Breast epithelium (tissue), 4 donors: ENCODE measurements around the gene SLC5A12. TPM values are rescaled to one million over a fixed set of nuclear protein-coding genes. Genes with fewer than 3 reads are reported as not detected.

Source experiments
- DNase-seq, 2 donors: peaks; one replicate each; pipeline ENCODE4 v3.0.0-alpha.2; 2019; ENCODE audit warnings: low spot score in 2 of 2
- H3K27ac ChIP-seq, 2 donors: fragments of 200-600 bp; sonication (generic) in 1 of 2; one replicate each; pipeline ENCODE4 v1.5.1; 2016 to 2019; ENCODE audit warnings: mild to moderate bottlenecking in 1 of 2
- H3K27me3 ChIP-seq, 2 donors: fragments of 200-600 bp; sonication (generic) in 1 of 2; one replicate each; pipeline versions ENCODE4 v1.5.1 to v1.6.0; 2017 to 2019; ENCODE audit warnings: control low read depth in 1 of 2, mild to moderate bottlenecking in 1 of 2
- H3K36me3 ChIP-seq: fragments of 200-600 bp; one replicate; pipeline ENCODE4 v1.5.1; 2019
- H3K4me1 ChIP-seq, 2 donors: fragments of 200-600 bp; sonication (generic); one replicate each; pipeline ENCODE4 v1.5.1; 2016 to 2019; ENCODE audit warnings: control low read depth in 1 of 2
- H3K4me3 ChIP-seq, 3 donors: fragments of 200-600 bp; sonication (generic); 1 replicate in 2 of 3; 2 replicates in 1 of 3; pipeline ENCODE4 v1.5.1; 2016 to 2019; ENCODE audit warnings: mild to moderate bottlenecking in 3 of 3, moderate library complexity in 2 of 3
- H3K9me3 ChIP-seq, 2 donors: fragments of 200-600 bp; sonication (generic) in 1 of 2; one replicate each; pipeline ENCODE4 v1.5.1; 2016 to 2019; ENCODE audit warnings: control low read depth in 1 of 2
- POLR2A ChIP-seq: fragments of 450-650 bp; IDR thresholded peaks from one replicate; pipeline ENCODE4 v1.6.1; 2016; ENCODE audit warnings: antibody characterized with exemption, mild to moderate bottlenecking, moderate library complexity
- POLR2AphosphoS5 ChIP-seq, 3 donors: sonication (generic); formaldehyde crosslinking; IDR thresholded peaks; one replicate each; pipeline ENCODE4 v1.6.1; 2017; ENCODE audit warnings: antibody characterized with exemption in 3 of 3
- intact Hi-C: fragments of 100-400 bp; cut with DNase I; formaldehyde crosslinking; loops from one replicate; pipeline ENCODE4 v1.15.1; 2023; ENCODE audit warnings: low total_unique reads
- total RNA-seq, 3 donors: library from RNA; depleted of rRNA; stranded (reverse); fragments of >200 nt; gene quantifications; one replicate each; pipeline ENCODE4 v1.1.0, GENCODE V29; 2016
- TF ChIP-seq, protein P1 (sequence below), 3 donors: fragments of 450-650 bp; IDR thresholded peaks; one replicate each; pipeline ENCODE4 v1.5.1; 2016 to 2017; ENCODE audit warnings: antibody characterized with exemption in 3 of 3, mild to moderate bottlenecking in 3 of 3, moderate library complexity in 3 of 3

Gene SLC5A12
- total RNA-seq, 3 donors from 2014 or later, result not detected

DNA sequence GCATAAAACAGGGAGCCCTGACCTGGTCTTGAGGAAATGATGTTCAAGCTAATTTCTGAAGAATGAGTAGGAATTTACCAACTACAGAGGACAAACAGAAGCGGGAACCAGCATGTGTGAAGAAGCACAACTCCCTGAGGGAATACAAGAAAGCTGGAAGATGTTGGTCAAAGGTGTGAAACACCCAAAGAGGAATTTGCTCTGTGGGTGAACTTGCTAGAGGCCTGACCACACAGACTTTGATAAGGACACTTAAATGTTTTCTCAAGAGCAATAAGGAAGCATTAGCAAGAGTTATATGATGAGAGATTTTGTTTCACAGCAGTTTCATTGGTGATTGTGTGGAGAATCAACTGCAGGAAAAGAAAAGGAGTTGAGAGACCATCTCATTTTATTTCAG, 17.6 kb downstream of the SLC5A12 start:
- H3K4me1 ChIP-seq, result no peaks in the 10 kb centered on the region
- H3K9me3 ChIP-seq, result no peaks in the 10 kb centered on the region
- no peak overlapping the region for H3K4me3 ChIP-seq
- DNase-seq, result no peak
- no peak overlapping the region for H3K27ac ChIP-seq
- H3K27me3 ChIP-seq, result no peaks in the 10 kb centered on the region
- intact Hi-C loops, result no loop called here
- no peaks in the 10 kb centered on the region for H3K36me3 ChIP-seq
- TF ChIP-seq, protein P1, sequence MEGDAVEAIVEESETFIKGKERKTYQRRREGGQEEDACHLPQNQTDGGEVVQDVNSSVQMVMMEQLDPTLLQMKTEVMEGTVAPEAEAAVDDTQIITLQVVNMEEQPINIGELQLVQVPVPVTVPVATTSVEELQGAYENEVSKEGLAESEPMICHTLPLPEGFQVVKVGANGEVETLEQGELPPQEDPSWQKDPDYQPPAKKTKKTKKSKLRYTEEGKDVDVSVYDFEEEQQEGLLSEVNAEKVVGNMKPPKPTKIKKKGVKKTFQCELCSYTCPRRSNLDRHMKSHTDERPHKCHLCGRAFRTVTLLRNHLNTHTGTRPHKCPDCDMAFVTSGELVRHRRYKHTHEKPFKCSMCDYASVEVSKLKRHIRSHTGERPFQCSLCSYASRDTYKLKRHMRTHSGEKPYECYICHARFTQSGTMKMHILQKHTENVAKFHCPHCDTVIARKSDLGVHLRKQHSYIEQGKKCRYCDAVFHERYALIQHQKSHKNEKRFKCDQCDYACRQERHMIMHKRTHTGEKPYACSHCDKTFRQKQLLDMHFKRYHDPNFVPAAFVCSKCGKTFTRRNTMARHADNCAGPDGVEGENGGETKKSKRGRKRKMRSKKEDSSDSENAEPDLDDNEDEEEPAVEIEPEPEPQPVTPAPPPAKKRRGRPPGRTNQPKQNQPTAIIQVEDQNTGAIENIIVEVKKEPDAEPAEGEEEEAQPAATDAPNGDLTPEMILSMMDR (IDR thresholded peaks at IDR 0.05), result no peak
- no peak for TF ChIP-seq POLR2A
- TF ChIP-seq POLR2AphosphoS5 (IDR thresholded peaks at IDR 0.05), result no peak

DNA sequence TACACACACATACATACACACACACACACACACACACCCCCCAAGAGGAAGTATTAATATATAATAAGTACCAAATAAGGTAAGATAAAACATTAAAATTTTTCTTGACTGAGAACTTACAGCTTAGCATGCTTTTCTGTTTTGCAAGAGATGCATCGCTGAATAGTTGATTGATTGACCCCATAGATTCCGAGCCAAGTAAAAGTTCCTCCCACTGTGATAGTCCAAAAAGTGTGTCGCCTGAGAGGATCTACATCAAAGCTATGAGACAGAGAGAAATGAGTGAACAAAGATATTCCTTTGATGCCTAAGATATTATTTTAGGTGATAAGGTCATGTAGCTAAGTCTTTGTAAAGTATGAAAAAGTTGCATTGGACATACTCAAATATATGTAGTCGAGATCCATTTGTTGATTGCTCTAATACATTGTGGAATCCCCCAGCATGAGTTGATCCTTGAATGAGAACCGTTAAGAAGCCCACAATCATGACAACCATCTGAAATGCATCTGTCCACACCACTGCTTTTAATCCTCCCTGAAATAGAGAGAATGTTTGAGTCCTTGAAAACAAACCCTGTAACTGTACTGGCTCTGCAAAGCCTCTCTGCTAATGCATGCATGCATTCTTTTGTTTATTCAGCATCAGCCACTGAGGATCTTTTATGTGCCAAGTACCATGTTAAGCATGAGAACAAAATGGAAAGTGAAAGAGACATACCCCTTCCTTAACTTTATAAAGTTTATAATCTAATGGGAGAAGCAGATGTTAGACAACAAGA, 18.3 kb downstream of the SLC5A12 start:
- TF ChIP-seq POLR2A, result no peak
- no peak for TF ChIP-seq POLR2AphosphoS5 (IDR thresholded peaks at IDR 0.05)
- TF ChIP-seq, protein P1 (IDR thresholded peaks at IDR 0.05), result no peak
- H3K27ac ChIP-seq, result no peak overlapping the region
- no peaks in the 10 kb centered on the region for H3K36me3 ChIP-seq
- no peak for DNase-seq
- no peaks in the 10 kb centered on the region for H3K4me1 ChIP-seq
- no peak overlapping the region for H3K4me3 ChIP-seq
- intact Hi-C loops, result no loop called here
- no peaks in the 10 kb centered on the region for H3K27me3 ChIP-seq
- no peaks in the 10 kb centered on the region for H3K9me3 ChIP-seq

DNA sequence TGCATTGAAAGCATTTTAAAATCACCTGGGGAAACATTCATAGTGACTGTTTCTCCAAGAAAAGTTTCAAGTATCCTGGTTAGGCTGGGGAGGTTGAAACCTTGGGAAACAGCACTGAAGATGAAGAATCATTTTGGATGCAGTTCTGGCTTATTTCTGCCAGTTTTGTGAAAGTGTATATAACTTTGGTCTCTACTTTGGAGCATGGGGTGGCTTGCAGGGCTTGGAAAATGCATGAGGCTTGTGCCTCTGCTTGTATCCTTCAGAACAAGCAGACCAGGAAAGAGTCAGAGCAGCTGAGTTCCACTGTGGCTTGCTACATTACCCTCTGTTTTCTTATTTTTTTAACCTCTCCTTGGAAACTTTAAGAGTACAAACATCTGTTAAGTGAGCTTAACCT, 19.5 kb downstream of the SLC5A12 start:
- DNase-seq, result no peak
- Histone ChIP-seq H3K4me1 (no peaks in the 10 kb centered on the region), H3K27ac (no peak overlapping the region), H3K4me3 (no peak overlapping the region), H3K9me3 (no peaks in the 10 kb centered on the region), H3K27me3 (no peaks in the 10 kb centered on the region), H3K36me3 (no peaks in the 10 kb centered on the region)
- TF ChIP-seq POLR2A, result no peak
- TF ChIP-seq POLR2AphosphoS5 (IDR thresholded peaks at IDR 0.05), result no peak
- TF ChIP-seq, protein P1 (IDR thresholded peaks at IDR 0.05), result no peak
- intact Hi-C loops, result no loop called here

DNA sequence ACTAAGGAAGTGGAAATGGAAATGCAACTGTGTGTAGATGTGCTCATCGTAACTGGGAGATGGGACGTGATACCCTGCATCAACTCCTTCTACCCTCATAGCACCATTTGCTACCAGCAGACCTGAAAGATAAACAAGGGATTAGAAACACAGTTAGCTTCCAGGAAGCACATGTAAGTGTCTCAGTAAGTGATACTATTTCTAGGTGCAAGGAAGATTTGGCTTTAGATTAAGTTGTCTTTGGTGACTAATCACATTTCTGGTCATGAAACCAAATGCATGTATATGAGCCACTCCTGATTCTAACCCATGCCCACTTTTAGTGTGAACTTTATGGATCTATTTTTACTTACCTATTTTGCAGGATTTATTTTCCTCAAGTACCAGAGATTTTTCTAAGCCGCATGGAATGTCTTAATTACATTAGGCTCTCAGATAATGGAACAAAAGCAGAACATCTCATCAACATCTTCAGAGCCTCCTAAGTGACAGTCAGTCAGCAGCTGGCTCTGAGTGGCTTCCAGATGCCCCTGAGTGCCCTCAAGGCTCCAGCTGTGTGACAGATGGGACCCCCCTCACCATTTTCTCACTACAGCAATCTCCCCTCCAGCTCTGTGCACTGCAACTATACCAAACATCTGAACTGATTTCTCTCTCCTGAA, 21.2 kb downstream of the SLC5A12 start:
- intact Hi-C loops, result no loop called here

More for the DNA sequence above, 21.2 kb downstream of the SLC5A12 start:
- H3K27ac ChIP-seq, result no peak overlapping the region
- TF ChIP-seq POLR2A (no peak), POLR2AphosphoS5 (IDR thresholded peaks at IDR 0.05) (no peak)
- TF ChIP-seq, protein P1 (IDR thresholded peaks at IDR 0.05), result no peak
- no peaks in the 10 kb centered on the region for H3K27me3 ChIP-seq
- H3K9me3 ChIP-seq, result no peaks in the 10 kb centered on the region
- H3K36me3 ChIP-seq, result no peaks in the 10 kb centered on the region
- H3K4me1 ChIP-seq, result no peaks in the 10 kb centered on the region
- no peak overlapping the region for H3K4me3 ChIP-seq
- DNase-seq, result no peak
